ENCODE results near the gene MAP2K1. TPM values are rescaled to one million over a fixed set of nuclear protein-coding genes. Genes with fewer than 3 reads are reported as not detected.

Gene MAP2K1
- polyA plus RNA-seq, 1 of the 3 experiments (the other 2 are of a cell fraction): 21.8 TPM

DNA sequence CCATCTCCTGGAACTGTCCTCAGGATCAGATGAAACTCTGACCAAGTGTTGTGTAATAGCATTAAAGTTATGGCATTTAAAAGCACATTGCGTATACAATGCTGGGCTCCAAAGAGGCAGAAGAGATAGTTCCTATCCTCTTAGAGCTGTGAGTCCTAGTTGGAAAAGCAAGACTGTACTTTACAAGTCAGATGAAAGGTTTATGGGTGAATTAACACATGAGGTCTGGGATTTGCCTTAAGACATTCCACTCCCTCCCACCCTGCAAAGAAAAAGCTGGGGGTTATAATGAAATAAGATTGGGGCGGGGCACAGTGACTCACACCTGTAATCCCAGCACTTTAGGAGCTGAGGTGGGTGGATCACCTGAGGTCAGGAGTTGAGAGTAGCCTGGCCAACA is 75.2 kb downstream of the MAP2K1 start:
- H2AFZ ChIP-seq (ENCODE audit: low read depth): no peak overlapping the region
- 98% methylated on average over 2 of the region's 2 CpGs for WGBS (ENCODE audit: low lambda C conversion rate)
- no peak overlapping the region for H3K4me3 ChIP-seq (ENCODE audit: low read depth in 2 of 2, low read length in 1 of 2)
- H3K36me3 ChIP-seq (replicated peaks in 1 of 2; ENCODE audit: control insufficient read depth in 1 of 2, insufficient read depth in 2 of 2, low read length in 1 of 2): peaks cover 0 to 6% of the 10 kb centered on the region in 2 experiments
- H4K20me1 ChIP-seq (ENCODE audit: insufficient read depth): no peaks in the 10 kb centered on the region
- H3K4me2 ChIP-seq: no peak overlapping the region
- H3K9me3 ChIP-seq: no peaks in the 10 kb centered on the region
- H3K9me2 ChIP-seq: no peaks in the 10 kb centered on the region
- H3K27ac ChIP-seq (ENCODE audit: low read depth in 2 of 2, low read length in 1 of 2): no peak overlapping the region
- no peaks in the 10 kb centered on the region for H3K27me3 ChIP-seq (ENCODE audit: insufficient read depth)
- peaks cover 0 to 6% of the 10 kb centered on the region in 2 experiments; a peak in 1 of 4 replicates for H3K4me1 ChIP-seq (ENCODE audit: control insufficient read depth in 1 of 2, insufficient read depth in 2 of 2, low read depth in 1 of 2, low read length in 1 of 2)
- no peak for DNase-seq
- POLR2A ChIA-PET: no interaction called here
- no peak for TF ChIP-seq MXI1 (IDR thresholded peaks at IDR 0.05; ENCODE audit: low read depth, low read length)
- no peak for TF ChIP-seq FOXM1 (IDR thresholded peaks at IDR 0.05; ENCODE audit: low read depth)
- TF ChIP-seq, protein P1, sequence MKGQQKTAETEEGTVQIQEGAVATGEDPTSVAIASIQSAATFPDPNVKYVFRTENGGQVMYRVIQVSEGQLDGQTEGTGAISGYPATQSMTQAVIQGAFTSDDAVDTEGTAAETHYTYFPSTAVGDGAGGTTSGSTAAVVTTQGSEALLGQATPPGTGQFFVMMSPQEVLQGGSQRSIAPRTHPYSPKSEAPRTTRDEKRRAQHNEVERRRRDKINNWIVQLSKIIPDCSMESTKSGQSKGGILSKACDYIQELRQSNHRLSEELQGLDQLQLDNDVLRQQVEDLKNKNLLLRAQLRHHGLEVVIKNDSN (IDR thresholded peaks at IDR 0.05; ENCODE audit: borderline replicate concordance, low read depth): no peak
- TF ChIP-seq TCF12 (IDR thresholded peaks at IDR 0.05): no peak
- no peak for TF ChIP-seq GATA2 (CRISPR knock-in tag; IDR thresholded peaks at IDR 0.05)
- TF ChIP-seq, protein P2, sequence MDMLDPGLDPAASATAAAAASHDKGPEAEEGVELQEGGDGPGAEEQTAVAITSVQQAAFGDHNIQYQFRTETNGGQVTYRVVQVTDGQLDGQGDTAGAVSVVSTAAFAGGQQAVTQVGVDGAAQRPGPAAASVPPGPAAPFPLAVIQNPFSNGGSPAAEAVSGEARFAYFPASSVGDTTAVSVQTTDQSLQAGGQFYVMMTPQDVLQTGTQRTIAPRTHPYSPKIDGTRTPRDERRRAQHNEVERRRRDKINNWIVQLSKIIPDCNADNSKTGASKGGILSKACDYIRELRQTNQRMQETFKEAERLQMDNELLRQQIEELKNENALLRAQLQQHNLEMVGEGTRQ (IDR thresholded peaks at IDR 0.05; ENCODE audit: borderline replicate concordance, low read depth, low read length): no peak
- TF ChIP-seq POLR2AphosphoS5 (IDR thresholded peaks at IDR 0.05; ENCODE audit: low read depth, low read length): no peak
- no peak for TF ChIP-seq SMC3 (IDR thresholded peaks at IDR 0.05; ENCODE audit: low read depth, low read length)
- TF ChIP-seq RAD21 (IDR thresholded peaks at IDR 0.05; ENCODE audit: low read length): no peak
- TF ChIP-seq, protein P3, sequence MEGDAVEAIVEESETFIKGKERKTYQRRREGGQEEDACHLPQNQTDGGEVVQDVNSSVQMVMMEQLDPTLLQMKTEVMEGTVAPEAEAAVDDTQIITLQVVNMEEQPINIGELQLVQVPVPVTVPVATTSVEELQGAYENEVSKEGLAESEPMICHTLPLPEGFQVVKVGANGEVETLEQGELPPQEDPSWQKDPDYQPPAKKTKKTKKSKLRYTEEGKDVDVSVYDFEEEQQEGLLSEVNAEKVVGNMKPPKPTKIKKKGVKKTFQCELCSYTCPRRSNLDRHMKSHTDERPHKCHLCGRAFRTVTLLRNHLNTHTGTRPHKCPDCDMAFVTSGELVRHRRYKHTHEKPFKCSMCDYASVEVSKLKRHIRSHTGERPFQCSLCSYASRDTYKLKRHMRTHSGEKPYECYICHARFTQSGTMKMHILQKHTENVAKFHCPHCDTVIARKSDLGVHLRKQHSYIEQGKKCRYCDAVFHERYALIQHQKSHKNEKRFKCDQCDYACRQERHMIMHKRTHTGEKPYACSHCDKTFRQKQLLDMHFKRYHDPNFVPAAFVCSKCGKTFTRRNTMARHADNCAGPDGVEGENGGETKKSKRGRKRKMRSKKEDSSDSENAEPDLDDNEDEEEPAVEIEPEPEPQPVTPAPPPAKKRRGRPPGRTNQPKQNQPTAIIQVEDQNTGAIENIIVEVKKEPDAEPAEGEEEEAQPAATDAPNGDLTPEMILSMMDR (IDR thresholded peaks at IDR 0.05): no peak
- no peak for TF ChIP-seq RCOR1 (IDR thresholded peaks at IDR 0.05; ENCODE audit: low read length)
- TF ChIP-seq RXRA (IDR thresholded peaks at IDR 0.05; ENCODE audit: borderline replicate concordance, low read depth): no peak
- TF ChIP-seq, protein P4, sequence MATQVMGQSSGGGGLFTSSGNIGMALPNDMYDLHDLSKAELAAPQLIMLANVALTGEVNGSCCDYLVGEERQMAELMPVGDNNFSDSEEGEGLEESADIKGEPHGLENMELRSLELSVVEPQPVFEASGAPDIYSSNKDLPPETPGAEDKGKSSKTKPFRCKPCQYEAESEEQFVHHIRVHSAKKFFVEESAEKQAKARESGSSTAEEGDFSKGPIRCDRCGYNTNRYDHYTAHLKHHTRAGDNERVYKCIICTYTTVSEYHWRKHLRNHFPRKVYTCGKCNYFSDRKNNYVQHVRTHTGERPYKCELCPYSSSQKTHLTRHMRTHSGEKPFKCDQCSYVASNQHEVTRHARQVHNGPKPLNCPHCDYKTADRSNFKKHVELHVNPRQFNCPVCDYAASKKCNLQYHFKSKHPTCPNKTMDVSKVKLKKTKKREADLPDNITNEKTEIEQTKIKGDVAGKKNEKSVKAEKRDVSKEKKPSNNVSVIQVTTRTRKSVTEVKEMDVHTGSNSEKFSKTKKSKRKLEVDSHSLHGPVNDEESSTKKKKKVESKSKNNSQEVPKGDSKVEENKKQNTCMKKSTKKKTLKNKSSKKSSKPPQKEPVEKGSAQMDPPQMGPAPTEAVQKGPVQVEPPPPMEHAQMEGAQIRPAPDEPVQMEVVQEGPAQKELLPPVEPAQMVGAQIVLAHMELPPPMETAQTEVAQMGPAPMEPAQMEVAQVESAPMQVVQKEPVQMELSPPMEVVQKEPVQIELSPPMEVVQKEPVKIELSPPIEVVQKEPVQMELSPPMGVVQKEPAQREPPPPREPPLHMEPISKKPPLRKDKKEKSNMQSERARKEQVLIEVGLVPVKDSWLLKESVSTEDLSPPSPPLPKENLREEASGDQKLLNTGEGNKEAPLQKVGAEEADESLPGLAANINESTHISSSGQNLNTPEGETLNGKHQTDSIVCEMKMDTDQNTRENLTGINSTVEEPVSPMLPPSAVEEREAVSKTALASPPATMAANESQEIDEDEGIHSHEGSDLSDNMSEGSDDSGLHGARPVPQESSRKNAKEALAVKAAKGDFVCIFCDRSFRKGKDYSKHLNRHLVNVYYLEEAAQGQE (IDR thresholded peaks at IDR 0.05; ENCODE audit: low read depth, low read length): no peak
- TF ChIP-seq MEF2A (IDR thresholded peaks at IDR 0.05; ENCODE audit: borderline replicate concordance, low read depth): no peak
- TF ChIP-seq, protein P5, sequence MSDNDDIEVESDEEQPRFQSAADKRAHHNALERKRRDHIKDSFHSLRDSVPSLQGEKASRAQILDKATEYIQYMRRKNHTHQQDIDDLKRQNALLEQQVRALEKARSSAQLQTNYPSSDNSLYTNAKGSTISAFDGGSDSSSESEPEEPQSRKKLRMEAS (IDR thresholded peaks at IDR 0.05; ENCODE audit: low read depth): no peak
- TF ChIP-seq, protein P6, sequence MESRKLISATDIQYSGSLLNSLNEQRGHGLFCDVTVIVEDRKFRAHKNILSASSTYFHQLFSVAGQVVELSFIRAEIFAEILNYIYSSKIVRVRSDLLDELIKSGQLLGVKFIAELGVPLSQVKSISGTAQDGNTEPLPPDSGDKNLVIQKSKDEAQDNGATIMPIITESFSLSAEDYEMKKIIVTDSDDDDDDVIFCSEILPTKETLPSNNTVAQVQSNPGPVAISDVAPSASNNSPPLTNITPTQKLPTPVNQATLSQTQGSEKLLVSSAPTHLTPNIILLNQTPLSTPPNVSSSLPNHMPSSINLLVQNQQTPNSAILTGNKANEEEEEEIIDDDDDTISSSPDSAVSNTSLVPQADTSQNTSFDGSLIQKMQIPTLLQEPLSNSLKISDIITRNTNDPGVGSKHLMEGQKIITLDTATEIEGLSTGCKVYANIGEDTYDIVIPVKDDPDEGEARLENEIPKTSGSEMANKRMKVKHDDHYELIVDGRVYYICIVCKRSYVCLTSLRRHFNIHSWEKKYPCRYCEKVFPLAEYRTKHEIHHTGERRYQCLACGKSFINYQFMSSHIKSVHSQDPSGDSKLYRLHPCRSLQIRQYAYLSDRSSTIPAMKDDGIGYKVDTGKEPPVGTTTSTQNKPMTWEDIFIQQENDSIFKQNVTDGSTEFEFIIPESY (IDR thresholded peaks at IDR 0.05; ENCODE audit: borderline replicate concordance, low read depth): no peak
- no peak for TF ChIP-seq EP300 (IDR thresholded peaks at IDR 0.05; ENCODE audit: borderline replicate concordance in 1 of 2, low read depth in 1 of 2, low read length in 1 of 2)
- no peak for TF ChIP-seq SIN3A (IDR thresholded peaks at IDR 0.05; ENCODE audit: borderline replicate concordance, low read depth, low read length)
- TF ChIP-seq FOSL2 (IDR thresholded peaks at IDR 0.05; ENCODE audit: borderline replicate concordance, low read depth): no peak
- TF ChIP-seq EZH2phosphoT487 (IDR thresholded peaks at IDR 0.05; ENCODE audit: borderline replicate concordance, low read depth): no peak
- CTCF ChIA-PET: no interaction called here
- no peak overlapping the region for H3K9ac ChIP-seq
- no peaks in the 10 kb centered on the region; the same call in 1 of the 2 replicates for H3K79me2 ChIP-seq (ENCODE audit: insufficient read depth)
- no peaks in the 10 kb centered on the region for H3F3A ChIP-seq (replicated peaks; ENCODE audit: insufficient read depth)

Measured in SK-N-SH (cell line).